Panc1 (cell line): ENCODE data around the gene IGF2R.

Experiments
- POLR2AphosphoS5 ChIP-seq: IDR thresholded peaks from 2 replicates; pipeline ENCODE4 v1.6.1; 2012; ENCODE audit warnings: mild to moderate bottlenecking, low read depth, low read length, moderate library complexity
- SIN3A ChIP-seq: IDR thresholded peaks from 2 replicates; pipeline ENCODE4 v1.6.1; 2012; ENCODE audit warnings: low read depth, mild to moderate bottlenecking, low read length, moderate library complexity, borderline replicate concordance; ENCODE audit not compliant: insufficient read depth
- TCF7L2 ChIP-seq: IDR thresholded peaks from 2 replicates; pipeline ENCODE4 v1.6.1; 2011; ENCODE audit warnings: mild to moderate bottlenecking, low read depth, low read length, inconsistent platforms
- TF ChIP-seq, protein P1 (sequence below): fragments of 450-650 bp; IDR thresholded peaks from 2 replicates; pipeline ENCODE4 v1.5.1; 2017; ENCODE audit warnings: mild to moderate bottlenecking
- TF ChIP-seq, protein P2 (sequence below), 2 experiments: IDR thresholded peaks; 2 replicates each; pipeline ENCODE4 v1.6.1; 2011 to 2012; ENCODE audit warnings: low read depth in 2 of 2, control low read depth in 1 of 2, low read length in 1 of 2, mild to moderate bottlenecking in 1 of 2, moderate library complexity in 1 of 2; ENCODE audit not compliant: insufficient read depth in 1 of 2

DNA sequence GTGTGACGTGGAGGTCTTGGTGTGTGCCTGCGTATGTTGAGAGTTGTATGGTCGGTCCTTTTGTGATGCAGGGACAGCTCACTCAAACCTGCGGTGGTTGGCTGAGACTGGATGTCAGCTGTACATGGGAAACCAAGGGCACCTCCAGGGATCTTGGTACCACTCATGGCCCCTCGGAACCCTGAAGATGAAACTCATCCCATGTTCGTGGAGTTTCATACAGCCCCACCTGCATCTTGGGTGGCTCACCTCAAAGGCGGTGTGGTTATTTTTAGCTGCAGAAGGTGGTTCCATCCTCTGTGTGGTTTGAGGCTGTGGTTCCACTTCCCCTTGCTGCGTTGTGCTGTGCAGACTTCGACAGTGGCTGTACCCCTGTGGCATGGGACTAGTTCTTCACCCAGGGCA, 100.2 kb downstream of the IGF2R start:
- TF ChIP-seq, protein P1, sequence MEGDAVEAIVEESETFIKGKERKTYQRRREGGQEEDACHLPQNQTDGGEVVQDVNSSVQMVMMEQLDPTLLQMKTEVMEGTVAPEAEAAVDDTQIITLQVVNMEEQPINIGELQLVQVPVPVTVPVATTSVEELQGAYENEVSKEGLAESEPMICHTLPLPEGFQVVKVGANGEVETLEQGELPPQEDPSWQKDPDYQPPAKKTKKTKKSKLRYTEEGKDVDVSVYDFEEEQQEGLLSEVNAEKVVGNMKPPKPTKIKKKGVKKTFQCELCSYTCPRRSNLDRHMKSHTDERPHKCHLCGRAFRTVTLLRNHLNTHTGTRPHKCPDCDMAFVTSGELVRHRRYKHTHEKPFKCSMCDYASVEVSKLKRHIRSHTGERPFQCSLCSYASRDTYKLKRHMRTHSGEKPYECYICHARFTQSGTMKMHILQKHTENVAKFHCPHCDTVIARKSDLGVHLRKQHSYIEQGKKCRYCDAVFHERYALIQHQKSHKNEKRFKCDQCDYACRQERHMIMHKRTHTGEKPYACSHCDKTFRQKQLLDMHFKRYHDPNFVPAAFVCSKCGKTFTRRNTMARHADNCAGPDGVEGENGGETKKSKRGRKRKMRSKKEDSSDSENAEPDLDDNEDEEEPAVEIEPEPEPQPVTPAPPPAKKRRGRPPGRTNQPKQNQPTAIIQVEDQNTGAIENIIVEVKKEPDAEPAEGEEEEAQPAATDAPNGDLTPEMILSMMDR = no peak
- TF ChIP-seq, protein P2, sequence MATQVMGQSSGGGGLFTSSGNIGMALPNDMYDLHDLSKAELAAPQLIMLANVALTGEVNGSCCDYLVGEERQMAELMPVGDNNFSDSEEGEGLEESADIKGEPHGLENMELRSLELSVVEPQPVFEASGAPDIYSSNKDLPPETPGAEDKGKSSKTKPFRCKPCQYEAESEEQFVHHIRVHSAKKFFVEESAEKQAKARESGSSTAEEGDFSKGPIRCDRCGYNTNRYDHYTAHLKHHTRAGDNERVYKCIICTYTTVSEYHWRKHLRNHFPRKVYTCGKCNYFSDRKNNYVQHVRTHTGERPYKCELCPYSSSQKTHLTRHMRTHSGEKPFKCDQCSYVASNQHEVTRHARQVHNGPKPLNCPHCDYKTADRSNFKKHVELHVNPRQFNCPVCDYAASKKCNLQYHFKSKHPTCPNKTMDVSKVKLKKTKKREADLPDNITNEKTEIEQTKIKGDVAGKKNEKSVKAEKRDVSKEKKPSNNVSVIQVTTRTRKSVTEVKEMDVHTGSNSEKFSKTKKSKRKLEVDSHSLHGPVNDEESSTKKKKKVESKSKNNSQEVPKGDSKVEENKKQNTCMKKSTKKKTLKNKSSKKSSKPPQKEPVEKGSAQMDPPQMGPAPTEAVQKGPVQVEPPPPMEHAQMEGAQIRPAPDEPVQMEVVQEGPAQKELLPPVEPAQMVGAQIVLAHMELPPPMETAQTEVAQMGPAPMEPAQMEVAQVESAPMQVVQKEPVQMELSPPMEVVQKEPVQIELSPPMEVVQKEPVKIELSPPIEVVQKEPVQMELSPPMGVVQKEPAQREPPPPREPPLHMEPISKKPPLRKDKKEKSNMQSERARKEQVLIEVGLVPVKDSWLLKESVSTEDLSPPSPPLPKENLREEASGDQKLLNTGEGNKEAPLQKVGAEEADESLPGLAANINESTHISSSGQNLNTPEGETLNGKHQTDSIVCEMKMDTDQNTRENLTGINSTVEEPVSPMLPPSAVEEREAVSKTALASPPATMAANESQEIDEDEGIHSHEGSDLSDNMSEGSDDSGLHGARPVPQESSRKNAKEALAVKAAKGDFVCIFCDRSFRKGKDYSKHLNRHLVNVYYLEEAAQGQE (IDR thresholded peaks at IDR 0.05; ENCODE audit: insufficient read depth in 1 of 2, low read depth in 2 of 2, low read length in 1 of 2) = no peak
- TF ChIP-seq SIN3A (no peak), POLR2AphosphoS5 (no peak), TCF7L2 (no peak)
